Vagina (tissue), 2 donors: ENCODE results near the gene DAB2IP. TPM values are rescaled to one million over a fixed set of nuclear protein-coding genes. Genes with fewer than 3 reads are reported as not detected.

Source experiments
- DNase-seq, 2 donors: peaks; one replicate each; pipeline ENCODE4 v3.0.0-alpha.2; 2017; ENCODE audit errors: extremely low spot score in 2 of 2
- H3K27ac ChIP-seq: fragments of 200-600 bp; sonication (generic); one replicate; pipeline ENCODE4 v1.5.1; 2019
- H3K27me3 ChIP-seq: fragments of 200-600 bp; sonication (generic); one replicate; pipeline ENCODE4 v1.5.1; 2019
- H3K36me3 ChIP-seq, 2 donors: fragments of 200-600 bp; sonication (generic); one replicate each; pipeline ENCODE4 v1.5.1; 2017 to 2019
- H3K4me1 ChIP-seq: fragments of 200-600 bp; sonication (generic); one replicate; pipeline ENCODE4 v1.5.1; 2019
- H3K4me3 ChIP-seq, 2 donors: fragments of 200-600 bp; sonication (generic); 1 replicate in 1 of 2; 2 replicates in 1 of 2; pipeline ENCODE4 v1.5.1; 2016 to 2019
- H3K9me3 ChIP-seq: fragments of 200-600 bp; sonication (generic); one replicate; pipeline ENCODE4 v1.5.1; 2019
- CTCF ChIP-seq, 3 experiments: fragments of 450-650 bp in 2 of 3; fragments of 200-600 bp in 1 of 3; sonication (generic) in 1 of 3; IDR thresholded peaks; one replicate each; pipeline ENCODE4 v1.5.1; 2017 to 2019; ENCODE audit warnings: antibody characterized with exemption in 3 of 3, mild to moderate bottlenecking in 2 of 3, moderate library complexity in 2 of 3
- POLR2A ChIP-seq, 2 donors: fragments of 450-650 bp; IDR thresholded peaks; one replicate each; pipeline ENCODE4 v1.6.1; 2017; ENCODE audit warnings: antibody characterized with exemption in 2 of 2, mild to moderate bottlenecking in 2 of 2, moderate library complexity in 2 of 2
- POLR2AphosphoS5 ChIP-seq, 2 donors: sonication (generic); formaldehyde crosslinking; IDR thresholded peaks; one replicate each; pipeline ENCODE4 v1.9.0; 2017; ENCODE audit warnings: antibody characterized with exemption in 2 of 2, mild to moderate bottlenecking in 2 of 2, low read depth in 1 of 2; ENCODE audit not compliant: insufficient read depth in 1 of 2
- intact Hi-C: fragments of 100-400 bp; cut with DNase I; formaldehyde crosslinking; loops from one replicate; pipeline ENCODE4 v1.15.1; 2023
- total RNA-seq: library from RNA; depleted of rRNA; stranded (reverse); fragments of >200 nt; gene quantifications from one replicate; pipeline ENCODE4 v1.2.3, GENCODE V29; 2016

DAB2IP gene
- total RNA-seq, 1 donor from 2014 or later, result 38.8 TPM

- Histone ChIP-seq H3K36me3 (no peaks in the 10 kb centered on the region), H3K27me3 (no peaks in the 10 kb centered on the region), H3K27ac (no peak overlapping the region), H3K4me3 (no peak overlapping the region), H3K9me3 (no peaks in the 10 kb centered on the region), H3K4me1 (peaks cover 43% of the 10 kb centered on the region)
- intact Hi-C loops, result no loop called here
- no peak for DNase-seq
- TF ChIP-seq CTCF (IDR thresholded peaks at IDR 0.05) (no peak), POLR2A (IDR thresholded peaks at IDR 0.05) (no peak), POLR2AphosphoS5 (IDR thresholded peaks at IDR 0.05; ENCODE audit: insufficient read depth in 1 of 2, low read depth in 1 of 2) (no peak)
These were observed 57.5 kb downstream of the DAB2IP start for GRCh38 chr9:121708768-121709488.

- TF ChIP-seq POLR2AphosphoS5 (IDR thresholded peaks at IDR 0.05; ENCODE audit: insufficient read depth in 1 of 2, low read depth in 1 of 2) (no peak), POLR2A (IDR thresholded peaks at IDR 0.05) (no peak), CTCF (IDR thresholded peaks at IDR 0.05) (no peak)
- Histone ChIP-seq H3K27me3 (no peaks in the 10 kb centered on the region), H3K4me3 (no peak overlapping the region), H3K4me1 (peaks cover 43% of the 10 kb centered on the region), H3K36me3 (no peaks in the 10 kb centered on the region), H3K9me3 (no peaks in the 10 kb centered on the region), H3K27ac (no peak overlapping the region)
- DNase-seq, result no peak
- intact Hi-C loops, result no loop called here
These were observed 58.4 kb downstream of the DAB2IP start for GRCh38 chr9:121709798-121710197.

GRCh38 chr9:121711281-121711680 lies 59.8 kb downstream of the DAB2IP start:
- H3K27me3 ChIP-seq, result no peaks in the 10 kb centered on the region
- H3K36me3 ChIP-seq, result no peaks in the 10 kb centered on the region
- H3K4me1 ChIP-seq, result peaks cover 48% of the 10 kb centered on the region
- intact Hi-C loops, result no loop called here
- H3K9me3 ChIP-seq, result no peaks in the 10 kb centered on the region
- H3K4me3 ChIP-seq, result no peak overlapping the region
- no peak for DNase-seq
- H3K27ac ChIP-seq, result no peak overlapping the region
- TF ChIP-seq POLR2AphosphoS5 (IDR thresholded peaks at IDR 0.05; ENCODE audit: insufficient read depth in 1 of 2, low read depth in 1 of 2) (no peak), CTCF (IDR thresholded peaks at IDR 0.05) (no peak), POLR2A (IDR thresholded peaks at IDR 0.05) (no peak)

- no peak for DNase-seq
- Histone ChIP-seq H3K27ac (no peak overlapping the region), H3K36me3 (no peaks in the 10 kb centered on the region), H3K4me1 (peaks cover 53% of the 10 kb centered on the region), H3K9me3 (no peaks in the 10 kb centered on the region), H3K4me3 (no peak overlapping the region), H3K27me3 (no peaks in the 10 kb centered on the region)
- intact Hi-C loops, result no loop called here
- TF ChIP-seq POLR2AphosphoS5 (IDR thresholded peaks at IDR 0.05; ENCODE audit: insufficient read depth in 1 of 2, low read depth in 1 of 2), result no peak
- no peak for TF ChIP-seq CTCF (IDR thresholded peaks at IDR 0.05)
- TF ChIP-seq POLR2A (IDR thresholded peaks at IDR 0.05), result no peak
These were observed 60.4 kb downstream of the DAB2IP start for GRCh38 chr9:121711797-121712196.

GRCh38 chr9:121713400-121714070 lies 62.1 kb downstream of the DAB2IP start:
- no peak for DNase-seq
- TF ChIP-seq POLR2A (IDR thresholded peaks at IDR 0.05) (no peak), POLR2AphosphoS5 (IDR thresholded peaks at IDR 0.05; ENCODE audit: insufficient read depth in 1 of 2, low read depth in 1 of 2) (no peak), CTCF (IDR thresholded peaks at IDR 0.05) (no peak)
- no peak overlapping the region for H3K27ac ChIP-seq
- H3K27me3 ChIP-seq, result no peaks in the 10 kb centered on the region
- H3K36me3 ChIP-seq, result no peaks in the 10 kb centered on the region
- no peaks in the 10 kb centered on the region for H3K9me3 ChIP-seq
- peaks cover 61% of the 10 kb centered on the region for H3K4me1 ChIP-seq
- no peak overlapping the region for H3K4me3 ChIP-seq
- intact Hi-C loops, result no loop called here
